Germinal center (tissue), 1 donor: ENCODE measurements around the gene DNASE2.
A peak's percentile ranks its signal among the peaks of the same experiment; 100 is the strongest.
"Not testable (repeated sequence)": the region's sequence is repeated elsewhere in the genome, so short reads cannot be mapped to it uniquely, and the experiment has no call there.

Experiments used
- DNase-seq: peaks from one replicate; pipeline ENCODE4 v3.0.0; 2012; ENCODE audit warnings: mixed read lengths, low spot score

DNASE2 gene

GRCh38 chr19:12881172-12881808 is at the start of gene DNASE2:
Gene DNASE2, minus strand, starts transcription at chr19:12881449. Its CDS starts 74 bp downstream, at chr19:12881375.
- peak; percentile 96 for DNase-seq

- no peak for DNase-seq
These were observed 48.9 kb upstream of the DNASE2 start for GRCh38 chr19:12930002-12930645.

- no peak for DNase-seq
These were observed 43.5 kb upstream of the DNASE2 start for GRCh38 chr19:12924621-12925310.

- no peak for DNase-seq
These were observed 41.7 kb upstream of the DNASE2 start for GRCh38 chr19:12922959-12923358.

GRCh38 chr19:12921047-12921446 is 39.8 kb upstream of the DNASE2 start:
- no peak for DNase-seq

GRCh38 chr19:12918253-12918652 is 37.0 kb upstream of the DNASE2 start:
- no peak for DNase-seq

GRCh38 chr19:12915860-12916259 is 34.6 kb upstream of the DNASE2 start:
- DNase-seq, result not testable (repeated sequence)

- DNase-seq, result no peak
These were observed 32.8 kb upstream of the DNASE2 start for GRCh38 chr19:12913851-12914690.

- no peak for DNase-seq
These were observed 31.8 kb upstream of the DNASE2 start for GRCh38 chr19:12913011-12913561.

GRCh38 chr19:12912571-12912970 is 31.3 kb upstream of the DNASE2 start:
- DNase-seq, result no peak

GRCh38 chr19:12907166-12907565 is 25.9 kb upstream of the DNASE2 start:
- no peak for DNase-seq

GRCh38 chr19:12899891-12900518 is 18.8 kb upstream of the DNASE2 start:
- DNase-seq, result no peak

- DNase-seq, result no peak
These were observed 15.2 kb upstream of the DNASE2 start for GRCh38 chr19:12896460-12896859.

- DNase-seq, result no peak
These were observed 12.3 kb upstream of the DNASE2 start for GRCh38 chr19:12893582-12893981.

- no peak for DNase-seq
These were observed 10.3 kb upstream of the DNASE2 start for GRCh38 chr19:12891553-12892021.

GRCh38 chr19:12890787-12891552 is 9.7 kb upstream of the DNASE2 start, which contains the start of gene GCDH:
Gene GCDH, plus strand, starts transcription at chr19:12891160. Its CDS starts 145 bp downstream, at chr19:12891305.
- peak; percentile 97 for DNase-seq

- not testable (repeated sequence) for DNase-seq
These were observed 9.1 kb upstream of the DNASE2 start for GRCh38 chr19:12890299-12890786.

- no peak for DNase-seq
These were observed 6.9 kb upstream of the DNASE2 start for GRCh38 chr19:12888006-12888603.

- DNase-seq, result no peak
These were observed 5.9 kb upstream of the DNASE2 start, which contains the start of gene KLF1 for GRCh38 chr19:12886969-12887747. Gene KLF1, minus strand, starts transcription at chr19:12887201. Its CDS starts 61 bp downstream, at chr19:12887140.
